A673 (cell line): ENCODE data around the gene UQCRHL. TPM values are rescaled to one million over a fixed set of nuclear protein-coding genes. Genes with fewer than 3 reads are reported as not detected.
A peak's percentile ranks its signal among the peaks of the same experiment; 100 is the strongest.
"Not testable (repeated sequence)": the region's sequence is repeated elsewhere in the genome, so short reads cannot be mapped to it uniquely, and the experiment has no call there.

Experiments used
- BruUV-seq: library from RNA; stranded (reverse); fragments of 400-500 nt; replicated peaks from 2 replicates; lab custom pipeline; 2021; lab: Mats Ljungman, UMichigan
- CTCF ChIA-PET: fragments of 300-600 bp; sonication (Branson Sonifier 250); formaldehyde crosslinking; loops from one replicate; lab custom pipeline; 2022; ENCODE audit warnings: antibody characterized with exemption; lab: Charles Lee
- POLR2A ChIA-PET: fragments of 300-600 bp; sonication (Branson Sonifier 250); formaldehyde crosslinking; loops from one replicate; lab custom pipeline; 2022; ENCODE audit warnings: antibody characterized with exemption; ENCODE audit not compliant: low non-redundant PET; lab: Charles Lee
- DNase-seq: peaks from one replicate; pipeline ENCODE4 v3.0.0-alpha.2; 2015; ENCODE audit warnings: low spot score
- H3K27ac ChIP-seq: fragments of 200-600 bp; sonication (generic); 2 replicates; pipeline ENCODE4 v1.5.1; 2016; ENCODE audit warnings: mixed run types, low read depth, mild to moderate bottlenecking, mixed read lengths, antibody characterized with exemption, low read length; ENCODE audit not compliant: poor library complexity, severe bottlenecking
- H3K27me3 ChIP-seq: fragments of 200-600 bp; sonication (generic); replicated peaks from 2 replicates; pipeline ENCODE4 v1.6.1; 2017; ENCODE audit warnings: mixed run types, low read depth, mild to moderate bottlenecking, mixed read lengths, antibody characterized with exemption, low read length; ENCODE audit not compliant: insufficient read depth, poor library complexity
- H3K36me3 ChIP-seq: fragments of 200-600 bp; sonication (generic); 2 replicates; pipeline ENCODE4 v1.6.1; 2016; ENCODE audit warnings: mixed run types, mild to moderate bottlenecking, mixed read lengths, antibody characterized with exemption, low read length; ENCODE audit not compliant: insufficient read depth, poor library complexity, severe bottlenecking
- H3K4me1 ChIP-seq: fragments of 200-600 bp; sonication (generic); 2 replicates; pipeline ENCODE4 v1.6.1; 2017; ENCODE audit warnings: mixed run types, mild to moderate bottlenecking, mixed read lengths, antibody characterized with exemption, low read length; ENCODE audit not compliant: insufficient read depth, poor library complexity, severe bottlenecking
- H3K4me3 ChIP-seq: fragments of 200-600 bp; sonication (generic); 2 replicates; pipeline ENCODE4 v1.5.1; 2016; ENCODE audit warnings: low read depth, mixed run types, mild to moderate bottlenecking, mixed read lengths, low read length; ENCODE audit not compliant: poor library complexity, severe bottlenecking
- H3K9me3 ChIP-seq: fragments of 200-600 bp; sonication (generic); 2 replicates; pipeline ENCODE4 v1.6.1; 2016; ENCODE audit warnings: mixed run types, low read depth, mild to moderate bottlenecking, mixed read lengths, antibody characterized with exemption, low read length; ENCODE audit not compliant: poor library complexity, severe bottlenecking
- CTCF ChIP-seq: fragments of 300-800, 200-600 bp; sonication (generic); conservative IDR thresholded peaks from 2 replicates; pipeline ENCODE4 v1.5.1; 2017; ENCODE audit warnings: low read depth, mild to moderate bottlenecking, antibody characterized with exemption, low read length, moderate library complexity, mixed read lengths
- EZH2 ChIP-seq: fragments of 200-600 bp; sonication (generic); IDR thresholded peaks from 2 replicates; pipeline ENCODE4 v1.6.1; 2017; ENCODE audit warnings: borderline replicate concordance, low read depth, mild to moderate bottlenecking, mixed read lengths, antibody characterized with exemption, low read length; ENCODE audit not compliant: poor library complexity, severe bottlenecking
- intact Hi-C: fragments of 100-400 bp; cut with micrococcal nuclease; formaldehyde crosslinking; loops from one replicate; pipeline ENCODE4 v1.10.0; 2022; ENCODE audit not compliant: unreplicated experiment
- total RNA-seq: library from RNA; stranded (reverse); gene quantifications from 2 replicates; pipeline ENCODE4 v1.2.3, GENCODE V29; 2021

Gene UQCRHL
- total RNA-seq, 1 experiment from 2014 or later: 4.1 TPM

- Histone ChIP-seq H3K36me3 (no peaks in the 10 kb centered on the region), H3K27me3 (no peaks in the 10 kb centered on the region), H3K4me3 (peak overlapping the region; percentile 90), H3K27ac (peak overlapping the region; percentile 83), H3K4me1 (peaks cover 44% of the 10 kb centered on the region), H3K9me3 (no peaks in the 10 kb centered on the region)
- DNase-seq: no peak
- intact Hi-C loops: no loop called here
- no TSS peak for BruUV-seq
- CTCF ChIA-PET: no interaction called here
- no peak for TF ChIP-seq EZH2
- TF ChIP-seq CTCF: no peak
- POLR2A ChIA-PET: interaction anchor here (1.0 kb wide), 1 partner anchor 13 kb away, joined by 7 read pairs; no protein-coding TSS in a partner anchor
Measured at GRCh38 chr1:15847893-15848142, 40.4 kb upstream of the UQCRHL start.

DNA sequence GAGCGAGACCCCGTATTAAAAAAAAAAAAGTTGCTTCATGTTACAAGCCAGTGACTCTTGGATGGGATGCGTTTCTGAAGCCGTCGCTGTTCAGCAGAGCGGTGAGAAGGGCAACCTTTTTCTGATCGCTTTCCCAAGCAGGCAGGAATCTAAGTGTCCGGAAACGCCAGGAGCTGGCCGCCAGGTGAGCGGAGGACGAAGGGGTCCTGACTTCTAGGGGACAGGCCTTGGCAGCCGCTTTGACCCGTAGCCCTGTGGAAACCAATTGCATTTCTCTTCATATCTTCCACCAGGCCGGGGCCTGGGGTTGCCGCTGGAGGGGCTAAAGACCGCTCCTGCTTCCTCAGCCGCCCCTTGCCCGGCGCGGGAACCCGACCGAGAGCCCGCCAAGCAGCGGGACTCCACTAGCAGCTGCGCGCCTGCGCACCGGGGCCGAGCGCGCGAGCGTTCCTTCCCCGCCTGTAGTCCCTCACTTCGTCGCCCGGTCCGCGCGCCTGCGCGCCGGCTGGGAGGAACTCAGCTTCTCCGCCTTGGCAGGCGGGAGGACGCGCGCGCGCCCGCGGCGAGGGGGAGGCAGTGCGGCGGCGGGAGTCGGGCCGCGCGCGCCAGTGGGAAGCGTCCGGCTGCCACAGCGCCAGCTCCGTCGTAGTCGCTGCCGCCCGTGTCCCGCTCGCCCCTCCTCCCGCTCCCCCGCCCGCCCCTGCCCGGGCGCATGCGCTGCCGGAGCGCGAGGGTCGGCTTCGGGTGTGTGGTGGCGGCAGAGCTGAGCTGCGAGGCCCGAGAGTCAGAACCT is 39.8 kb upstream of the UQCRHL start, which contains the start of gene SPEN:
Gene SPEN (plus strand): TSS at position 608 of the 793 bp plus-strand sequence. CDS start 361 bp downstream, outside the sequence.
- Histone ChIP-seq H3K9me3 (no peaks in the 10 kb centered on the region), H3K27ac (peak within 1 kb of the TSS; percentile 83), H3K36me3 (no peaks in the 10 kb centered on the region), H3K4me3 (peak within 1 kb of the TSS; percentile 90), H3K27me3 (no peaks in the 10 kb centered on the region), H3K4me1 (peaks cover 40% of the 10 kb centered on the region)
- BruUV-seq: no TSS peak
- POLR2A ChIA-PET: interaction anchor here (0.5 to 1.0 kb wide), 2 partner anchors 13 to 16 kb away, joined by 5 to 7 read pairs; no protein-coding TSS in a partner anchor
- TF ChIP-seq CTCF (no peak), EZH2 (no peak)
- CTCF ChIA-PET: no interaction called here
- intact Hi-C loops: no loop called here
- DNase-seq: peak; percentile 99

DNA sequence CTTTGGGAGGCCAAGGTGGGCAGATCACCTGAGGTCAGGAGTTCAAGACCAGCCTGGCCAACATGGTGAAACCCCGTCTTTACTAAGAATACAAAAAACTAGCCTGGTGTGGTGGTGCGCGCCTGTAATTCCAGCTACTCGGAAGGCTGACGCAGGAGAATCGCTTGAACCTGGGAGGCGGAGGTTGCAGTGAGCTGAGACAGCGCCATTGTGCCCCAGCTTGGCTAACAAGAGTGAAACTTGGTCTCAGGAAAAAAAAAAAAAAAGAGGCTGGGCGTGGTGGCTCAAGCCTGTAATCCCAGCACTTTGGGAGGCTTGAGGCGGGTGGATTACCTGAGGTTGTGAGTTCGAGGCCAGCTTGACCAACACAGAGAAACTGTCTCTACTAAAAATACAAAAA is 38.6 kb upstream of the UQCRHL start:
- H3K4me3 ChIP-seq: peak overlapping the region; percentile 90
- CTCF ChIA-PET, H3K36me3 ChIP-seq, POLR2A ChIA-PET, H3K27ac ChIP-seq, BruUV-seq, H3K27me3 ChIP-seq, intact Hi-C loops, DNase-seq, H3K9me3 ChIP-seq: not testable (repeated sequence)
- peaks cover 27% of the 10 kb centered on the region for H3K4me1 ChIP-seq
